ENCODE results near the gene SCARF2. TPM values are rescaled to one million over a fixed set of nuclear protein-coding genes. Genes with fewer than 3 reads are reported as not detected.
"Not testable (repeated sequence)": the region's sequence is repeated elsewhere in the genome, so short reads cannot be mapped to it uniquely, and the experiment has no call there.

Gene SCARF2
- total RNA-seq, 3 donors from 2014 or later, result 0.24 to 0.46 (median 0.37) TPM

DNA sequence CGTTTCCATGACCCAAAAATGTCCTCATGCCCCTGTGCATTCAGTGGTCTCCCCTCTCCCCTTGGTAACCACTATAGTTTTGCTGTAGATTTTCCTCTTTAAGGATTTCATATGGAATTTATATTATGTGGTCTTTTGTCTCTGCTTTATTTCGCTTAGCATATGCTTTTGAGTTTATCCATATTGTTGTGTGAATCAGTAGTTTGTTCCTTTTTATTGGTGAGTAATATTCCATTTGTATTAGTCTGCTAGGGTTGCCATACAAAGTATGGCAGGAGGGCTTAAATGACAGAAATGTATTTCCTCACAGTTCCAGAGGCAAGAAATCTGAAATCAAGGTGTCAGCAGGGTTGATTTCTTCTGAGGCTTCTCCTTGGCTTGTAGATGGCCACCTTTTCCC, 40.1 kb downstream of the SCARF2 start:
- Mint-ChIP-seq H3K9me3 (no peaks in the 10 kb centered on the region), H3K36me3 (ENCODE audit: insufficient read depth) (peaks cover 7% of the 10 kb centered on the region), H3K27me3 (ENCODE audit: low read depth) (no peaks in the 10 kb centered on the region), H3K4me1 (ENCODE audit: low read depth) (peaks cover 35% of the 10 kb centered on the region), H3K4me3 (no peak overlapping the region)
- no peak for ATAC-seq
- DNase-seq, result no peak

- Mint-ChIP-seq H3K36me3 (ENCODE audit: insufficient read depth) (peaks cover 7% of the 10 kb centered on the region), H3K4me1 (ENCODE audit: low read depth) (peaks cover 35% of the 10 kb centered on the region), H3K27me3 (ENCODE audit: low read depth) (no peaks in the 10 kb centered on the region), H3K4me3 (no peak overlapping the region), H3K9me3 (no peaks in the 10 kb centered on the region)
- no peak for ATAC-seq
- no peak for DNase-seq
Measured at GRCh38 chr22:20396639-20397038, 41.0 kb downstream of the SCARF2 start.

- Mint-ChIP-seq H3K36me3 (ENCODE audit: insufficient read depth) (peaks cover 7% of the 10 kb centered on the region), H3K4me1 (ENCODE audit: low read depth) (peaks cover 35% of the 10 kb centered on the region), H3K27me3 (ENCODE audit: low read depth) (no peaks in the 10 kb centered on the region), H3K4me3 (peak overlapping the region; percentile 86), H3K9me3 (no peaks in the 10 kb centered on the region)
- ATAC-seq (no peak), DNase-seq (no peak)
Measured at GRCh38 chr22:20395907-20396287, 41.7 kb downstream of the SCARF2 start.

DNA sequence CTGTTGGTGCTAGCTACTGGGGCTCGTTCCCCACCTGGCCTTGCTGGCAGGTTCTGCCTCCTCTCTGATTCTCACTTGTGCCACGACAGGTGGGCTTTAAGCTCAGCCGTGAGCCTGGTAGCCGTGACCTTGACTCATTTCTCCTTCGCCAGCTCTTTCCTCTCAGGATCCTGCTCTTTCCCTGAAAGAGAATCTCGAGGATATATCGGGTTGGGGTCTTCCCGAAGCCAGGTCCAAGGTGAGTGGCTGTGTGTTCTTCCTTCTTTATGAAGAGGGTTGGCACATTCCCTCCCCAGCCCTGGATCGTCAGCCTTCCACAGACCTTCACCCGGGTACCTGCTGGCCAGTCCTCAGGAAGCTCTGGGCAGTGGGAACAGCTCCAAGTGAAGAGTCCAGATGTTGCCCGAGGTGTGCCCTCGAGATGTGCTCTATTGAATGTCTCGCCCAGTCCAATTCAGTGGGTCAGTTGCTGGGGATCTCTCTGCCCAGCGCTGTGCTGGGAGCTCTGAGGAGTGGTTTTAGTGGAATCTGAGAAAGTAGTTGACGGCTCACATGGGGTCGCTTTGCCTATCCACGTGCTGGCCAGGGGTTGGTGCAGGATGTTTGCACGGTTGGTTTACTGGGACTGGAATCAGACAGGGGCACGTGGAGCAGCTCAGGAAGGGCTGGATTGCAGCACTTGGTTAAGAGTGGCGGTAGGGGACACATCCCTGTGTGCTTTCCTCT, 42.3 kb downstream of the SCARF2 start:
- Mint-ChIP-seq H3K9me3 (no peaks in the 10 kb centered on the region), H3K27me3 (ENCODE audit: low read depth) (no peaks in the 10 kb centered on the region), H3K4me3 (peak overlapping the region; percentile 86), H3K4me1 (ENCODE audit: low read depth) (peaks cover 35% of the 10 kb centered on the region), H3K36me3 (ENCODE audit: insufficient read depth) (peaks cover 3% of the 10 kb centered on the region)
- no peak for ATAC-seq
- DNase-seq, result no peak

GRCh38 chr22:20393705-20394476, 43.7 kb downstream of the SCARF2 start, which contains the start of gene ZNF74:
ZNF74 (plus strand) TSS chr22:20394151; CDS start chr22:20394629, 478 bp downstream.
- no peaks in the 10 kb centered on the region for H3K36me3 Mint-ChIP-seq (ENCODE audit: insufficient read depth)
- peak; percentile 96 to 97 for ATAC-seq
- H3K4me3 Mint-ChIP-seq, result peak within 1 kb of the TSS; percentile 86
- peak; percentile 76 for DNase-seq
- peaks cover 32% of the 10 kb centered on the region for H3K4me1 Mint-ChIP-seq (ENCODE audit: low read depth)
- no peaks in the 10 kb centered on the region for H3K27me3 Mint-ChIP-seq (ENCODE audit: low read depth)
- no peaks in the 10 kb centered on the region for H3K9me3 Mint-ChIP-seq

- DNase-seq, result no peak
- Mint-ChIP-seq H3K9me3 (no peaks in the 10 kb centered on the region), H3K4me1 (ENCODE audit: low read depth) (peaks cover 32% of the 10 kb centered on the region), H3K4me3 (peak overlapping the region; percentile 86), H3K36me3 (ENCODE audit: insufficient read depth) (no peaks in the 10 kb centered on the region), H3K27me3 (ENCODE audit: low read depth) (no peaks in the 10 kb centered on the region)
- ATAC-seq, result peak in 1 of 2 donors; percentile 2
Measured at GRCh38 chr22:20392983-20393704, 44.5 kb downstream of the SCARF2 start.

DNA sequence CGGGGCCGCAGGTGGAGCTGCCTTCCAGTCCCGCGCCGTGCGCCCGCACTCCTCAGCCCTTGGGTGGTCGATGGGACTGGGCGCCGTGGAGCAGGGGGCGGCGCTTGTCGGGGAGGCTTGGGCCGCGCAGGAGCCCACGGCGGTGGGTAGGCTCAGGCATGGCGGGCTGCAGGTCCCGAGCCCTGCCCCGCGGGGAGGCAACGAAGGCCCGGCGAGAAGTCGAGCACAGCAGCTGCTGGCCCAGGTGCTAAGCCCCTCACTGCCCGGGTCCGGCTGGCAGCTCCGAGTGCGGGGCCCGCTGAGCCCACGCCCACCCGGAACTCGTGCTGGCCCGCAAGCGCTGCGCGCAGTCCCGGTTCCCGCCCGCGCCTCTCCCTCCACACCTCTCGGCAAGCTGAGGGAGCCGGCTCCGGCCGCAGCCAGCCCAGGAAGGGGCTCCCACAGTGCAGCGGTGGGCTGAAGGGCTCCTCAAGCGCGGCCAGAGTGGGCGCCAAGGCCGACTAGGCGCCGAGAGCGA, 45.2 kb downstream of the SCARF2 start:
- H3K36me3 Mint-ChIP-seq (ENCODE audit: insufficient read depth); DNase-seq; H3K9me3 Mint-ChIP-seq; H3K27me3 Mint-ChIP-seq (ENCODE audit: low read depth); H3K4me3 Mint-ChIP-seq; ATAC-seq: not testable (repeated sequence)
- H3K4me1 Mint-ChIP-seq (ENCODE audit: low read depth), result peaks cover 30% of the 10 kb centered on the region

GRCh38 chr22:20391222-20391621, 46.4 kb downstream of the SCARF2 start:
- ATAC-seq (no peak), DNase-seq (no peak)
- Mint-ChIP-seq H3K27me3 (ENCODE audit: low read depth) (no peaks in the 10 kb centered on the region), H3K36me3 (ENCODE audit: insufficient read depth) (no peaks in the 10 kb centered on the region), H3K9me3 (no peaks in the 10 kb centered on the region), H3K4me3 (no peak overlapping the region), H3K4me1 (ENCODE audit: low read depth) (peaks cover 23% of the 10 kb centered on the region)

DNA sequence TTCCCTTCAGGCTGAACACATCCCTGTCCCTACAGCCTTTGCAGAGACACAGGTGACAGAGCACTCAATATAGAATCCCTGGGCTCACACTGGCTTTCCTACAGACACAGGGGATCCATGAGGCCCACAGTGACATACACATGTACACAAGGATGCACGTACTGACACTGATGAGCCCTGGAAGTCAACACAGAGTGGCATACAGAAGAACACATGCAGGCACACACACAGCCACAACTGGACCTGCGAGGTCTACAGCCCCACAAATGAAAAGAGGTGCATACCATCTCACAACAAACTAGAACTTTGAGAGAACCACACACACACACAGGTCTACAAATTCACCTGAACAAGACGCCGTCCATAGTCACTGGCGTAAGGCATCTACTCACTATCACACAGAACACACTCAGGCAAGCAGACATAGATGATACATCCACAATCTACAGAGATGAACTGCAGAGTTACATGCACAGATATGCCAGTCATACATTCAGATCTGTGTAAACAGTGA, 47.2 kb downstream of the SCARF2 start:
- no peak for DNase-seq
- no peaks in the 10 kb centered on the region for H3K9me3 Mint-ChIP-seq
- H3K4me1 Mint-ChIP-seq (ENCODE audit: low read depth), result peaks cover 15% of the 10 kb centered on the region
- no peak overlapping the region for H3K4me3 Mint-ChIP-seq
- no peak for ATAC-seq
- no peaks in the 10 kb centered on the region for H3K36me3 Mint-ChIP-seq (ENCODE audit: insufficient read depth)
- H3K27me3 Mint-ChIP-seq (ENCODE audit: low read depth), result peaks cover 3% of the 10 kb centered on the region

DNA sequence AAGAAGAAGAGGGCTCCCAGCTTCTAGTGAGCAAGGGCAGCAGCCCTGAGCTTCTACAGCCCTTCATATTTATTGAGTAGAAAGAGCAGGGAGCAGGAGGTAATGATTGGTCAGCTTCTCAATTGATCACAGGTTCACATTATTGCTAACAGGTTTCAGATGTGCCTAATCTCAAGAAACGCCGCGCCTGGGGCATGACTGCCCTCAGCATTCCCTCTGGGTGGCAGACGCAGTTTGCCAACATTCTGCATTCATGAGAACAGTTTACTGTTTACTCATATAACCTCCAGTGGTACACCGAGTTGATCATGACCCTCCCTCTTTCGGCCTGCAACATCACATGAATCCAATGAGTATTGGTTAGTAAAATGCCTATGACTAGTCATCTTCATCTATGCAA, 48.3 kb downstream of the SCARF2 start:
- H3K4me3 Mint-ChIP-seq, result no peak overlapping the region
- no peak for DNase-seq
- no peaks in the 10 kb centered on the region for H3K9me3 Mint-ChIP-seq
- peaks cover 6% of the 10 kb centered on the region for H3K4me1 Mint-ChIP-seq (ENCODE audit: low read depth)
- ATAC-seq, result no peak
- no peaks in the 10 kb centered on the region for H3K36me3 Mint-ChIP-seq (ENCODE audit: insufficient read depth)
- peaks cover 3% of the 10 kb centered on the region for H3K27me3 Mint-ChIP-seq (ENCODE audit: low read depth)

- no peak overlapping the region for H3K4me3 Mint-ChIP-seq
- no peak for ATAC-seq
Measured at GRCh38 chr22:20388200-20388599, 49.4 kb downstream of the SCARF2 start.

GRCh38 chr22:20386972-20387371, 50.7 kb downstream of the SCARF2 start:
- no peak for DNase-seq
- Mint-ChIP-seq H3K36me3 (ENCODE audit: insufficient read depth) (no peaks in the 10 kb centered on the region), H3K4me1 (ENCODE audit: low read depth) (no peaks in the 10 kb centered on the region), H3K4me3 (no peak overlapping the region), H3K27me3 (ENCODE audit: low read depth) (peaks cover 3% of the 10 kb centered on the region), H3K9me3 (no peaks in the 10 kb centered on the region)
- no peak for ATAC-seq

More at GRCh38 chr22:20388200-20388599, 49.4 kb downstream of the SCARF2 start:
- Mint-ChIP-seq H3K4me1 (ENCODE audit: low read depth) (peaks cover under 1% of the 10 kb centered on the region), H3K27me3 (ENCODE audit: low read depth) (peaks cover 3% of the 10 kb centered on the region), H3K9me3 (no peaks in the 10 kb centered on the region), H3K36me3 (ENCODE audit: insufficient read depth) (no peaks in the 10 kb centered on the region)
- no peak for DNase-seq

DNA sequence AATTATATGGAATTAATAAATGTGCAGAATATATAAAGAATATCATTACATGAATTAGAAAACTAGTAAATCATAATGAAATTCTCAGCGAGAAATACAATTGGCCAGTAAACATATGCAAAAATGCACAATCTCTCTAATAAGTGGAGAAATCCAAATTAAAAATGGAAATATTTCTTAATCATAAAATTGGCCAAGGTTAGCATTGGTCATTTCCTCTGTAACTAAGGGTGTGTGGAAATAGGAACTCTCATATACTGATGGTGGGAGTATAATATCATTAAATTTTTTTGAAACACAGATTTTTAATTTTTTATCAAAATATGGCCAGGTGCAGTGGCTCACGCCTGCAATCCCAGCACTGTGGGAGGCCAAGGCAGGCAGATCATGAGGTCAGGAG, 51.3 kb downstream of the SCARF2 start:
- peaks cover 3% of the 10 kb centered on the region for H3K27me3 Mint-ChIP-seq (ENCODE audit: low read depth)
- no peak overlapping the region for H3K4me3 Mint-ChIP-seq
- no peak for DNase-seq
- no peaks in the 10 kb centered on the region for H3K4me1 Mint-ChIP-seq (ENCODE audit: low read depth)
- no peaks in the 10 kb centered on the region for H3K36me3 Mint-ChIP-seq (ENCODE audit: insufficient read depth)
- ATAC-seq, result no peak
- no peaks in the 10 kb centered on the region for H3K9me3 Mint-ChIP-seq

GRCh38 chr22:20384865-20385264, 52.8 kb downstream of the SCARF2 start:
- H3K27me3 Mint-ChIP-seq (ENCODE audit: low read depth), result peaks cover 5% of the 10 kb centered on the region
- ATAC-seq (no peak), DNase-seq (no peak)
- no peaks in the 10 kb centered on the region for H3K4me1 Mint-ChIP-seq (ENCODE audit: low read depth)
- H3K36me3 Mint-ChIP-seq (ENCODE audit: insufficient read depth), result no peaks in the 10 kb centered on the region
- H3K4me3 Mint-ChIP-seq, result no peak overlapping the region
- H3K9me3 Mint-ChIP-seq, result no peaks in the 10 kb centered on the region

Data from activated T-cell treated with anti-CD3 and anti-CD28 coated beads, Interleukin-2, amount 50 U/mL, for 4 hours (primary cell).